Adrenal gland (tissue), 5 donors: ENCODE measurements around the gene PTPRN2.

ENCODE experiments used
- CTCF ChIP-seq, 6 experiments: fragments of 450-650 bp in 4 of 6; fragments of 200-600 bp in 2 of 6; sonication (generic) in 1 of 6; IDR thresholded peaks; 1 replicate in 5 of 6; 2 replicates in 1 of 6; pipeline versions ENCODE4 v1.5.1 to v1.8.0; 2016 to 2021; ENCODE audit warnings: antibody characterized with exemption in 6 of 6, mild to moderate bottlenecking in 2 of 6, moderate library complexity in 1 of 6
- POLR2A ChIP-seq, 2 donors: fragments of 450-650 bp; IDR thresholded peaks; one replicate each; pipeline ENCODE4 v1.6.1; 2017; ENCODE audit warnings: antibody characterized with exemption in 2 of 2, mild to moderate bottlenecking in 2 of 2, moderate library complexity in 1 of 2
- donor health status: DM: no; HTN: no; CAD: no.

- TF ChIP-seq POLR2A (IDR thresholded peaks at IDR 0.05) (no peak), CTCF (IDR thresholded peaks at IDR 0.05) (no peak)
Measured at GRCh38 chr7:157650801-157651200, 936.8 kb downstream of the PTPRN2 start.
